ENCODE measurements around the gene TEX11.
"Not testable (repeated sequence)": the region's sequence is repeated elsewhere in the genome, so short reads cannot be mapped to it uniquely, and the experiment has no call there.

Gene TEX11

DNA sequence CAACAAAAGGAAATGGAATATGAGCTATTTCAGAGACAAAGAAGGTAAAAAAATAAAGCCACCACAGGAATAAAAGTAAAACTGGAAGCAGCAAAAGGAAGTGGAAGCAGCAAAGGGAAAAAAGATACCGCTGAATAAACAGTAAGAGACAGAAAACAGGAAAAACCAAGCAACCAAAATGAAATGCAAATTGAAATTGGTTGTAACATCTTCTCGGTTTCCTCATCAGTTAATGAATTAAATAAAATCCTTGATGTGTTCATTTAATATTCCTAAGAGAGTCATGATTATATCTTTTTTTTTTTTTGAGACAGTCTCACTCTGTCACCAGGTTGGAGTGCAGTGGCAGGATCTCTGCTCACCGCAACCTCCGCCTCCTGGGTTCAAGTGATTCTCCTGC lies 331.1 kb downstream of the TEX11 start:
- no peak for DNase-seq

DNA sequence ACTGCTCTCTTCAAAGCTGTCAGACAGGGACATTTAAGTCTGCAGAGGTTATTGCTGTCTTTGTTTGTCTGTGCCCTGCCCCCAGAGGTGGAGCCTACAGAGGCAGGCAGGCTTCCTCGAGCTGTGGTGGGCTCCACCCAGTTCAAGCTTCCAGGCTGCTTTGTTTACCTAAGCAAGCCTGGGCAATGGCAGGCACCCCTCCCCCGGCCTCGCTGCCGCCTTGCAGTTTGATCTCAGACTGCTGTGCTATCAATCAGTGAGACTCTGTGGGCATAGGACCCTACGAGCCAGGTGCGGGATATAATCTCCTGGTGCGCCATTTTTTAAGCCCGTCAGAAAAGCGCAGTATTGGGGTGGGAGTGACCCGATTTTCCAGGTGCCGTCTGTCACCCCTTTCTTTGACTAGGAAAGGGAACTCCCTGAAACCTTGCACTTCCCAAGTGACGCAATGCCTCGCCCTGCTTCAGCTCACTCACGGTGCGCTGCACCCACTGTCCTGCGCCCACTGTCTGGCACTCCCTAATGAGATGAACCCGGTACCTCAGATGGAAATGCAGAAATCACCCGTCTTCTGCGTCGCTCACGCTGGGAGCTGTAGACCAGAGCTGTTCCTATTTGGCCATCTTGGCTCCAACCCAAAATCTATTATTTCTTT lies 338.5 kb downstream of the TEX11 start:
- DNase-seq, result not testable (repeated sequence)

- DNase-seq, result no peak
Measured at GRCh38 chrX:70554948-70555347, 353.6 kb downstream of the TEX11 start.

GRCh38 chrX:70554523-70554922 lies 354.0 kb downstream of the TEX11 start:
- DNase-seq, result no peak

DNA sequence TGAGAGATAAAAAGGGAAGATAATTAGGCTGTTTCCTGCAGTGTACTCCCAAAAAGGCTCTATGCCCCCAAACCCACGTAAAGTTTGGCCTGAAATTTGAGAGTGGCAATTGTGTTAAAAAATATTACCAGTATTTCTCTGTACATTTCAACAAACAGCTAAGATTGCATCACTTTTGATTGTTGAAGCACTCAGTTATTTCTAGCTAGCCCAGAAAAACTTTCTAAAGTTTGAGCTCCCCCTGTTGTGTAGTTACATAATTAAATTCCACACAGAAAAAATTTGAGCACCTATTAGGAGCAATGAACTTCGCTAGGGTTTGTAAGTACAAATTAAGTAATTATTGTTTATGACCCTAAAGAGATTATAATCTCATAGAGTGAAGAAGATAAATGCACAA lies 354.4 kb downstream of the TEX11 start:
- DNase-seq, result peak; percentile 5

DNA sequence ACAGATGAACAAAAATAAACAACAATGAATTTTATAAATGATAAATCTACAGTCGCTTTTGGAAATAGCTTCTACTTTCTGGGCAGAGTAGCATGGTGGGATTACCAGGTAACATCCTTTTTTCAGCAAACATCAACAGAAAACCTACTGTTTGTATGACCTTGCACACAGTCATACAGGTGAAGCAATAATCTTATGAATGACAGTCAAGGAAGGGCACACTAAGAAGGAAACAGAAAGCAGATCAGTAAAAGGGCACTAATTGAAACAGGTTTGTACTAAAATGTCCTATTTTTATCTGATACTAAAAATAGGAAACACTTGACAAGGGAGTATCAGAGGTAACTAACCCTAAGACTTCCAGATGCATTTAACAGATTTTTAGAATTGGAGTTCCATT lies 355.0 kb downstream of the TEX11 start:
- DNase-seq, result no peak

GRCh38 chrX:70552130-70552704 lies 356.3 kb downstream of the TEX11 start:
- DNase-seq, result no peak

DNA sequence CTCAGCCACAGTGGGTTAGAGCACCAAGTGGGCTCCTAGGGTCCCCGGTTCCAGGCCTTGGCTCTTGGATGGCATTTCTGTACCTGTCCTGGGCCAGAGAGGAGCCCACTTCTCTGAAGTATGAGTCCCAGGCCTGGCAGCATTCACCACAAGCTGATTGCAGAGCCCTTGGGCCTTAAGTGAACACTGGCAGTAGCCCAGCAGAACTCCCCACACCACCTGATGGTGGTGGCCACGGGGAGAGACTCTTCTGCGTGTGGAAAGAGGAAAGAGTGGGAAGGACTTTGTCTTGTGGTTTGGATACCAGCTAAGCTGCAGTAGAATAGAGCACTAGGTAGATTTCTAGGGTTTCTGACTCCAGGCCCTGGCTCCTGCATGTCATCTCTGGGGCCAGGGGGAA lies 359.1 kb downstream of the TEX11 start:
- DNase-seq, result no peak

- DNase-seq, result no peak
Measured at GRCh38 chrX:70535198-70535597, 373.3 kb downstream of the TEX11 start.

DNA sequence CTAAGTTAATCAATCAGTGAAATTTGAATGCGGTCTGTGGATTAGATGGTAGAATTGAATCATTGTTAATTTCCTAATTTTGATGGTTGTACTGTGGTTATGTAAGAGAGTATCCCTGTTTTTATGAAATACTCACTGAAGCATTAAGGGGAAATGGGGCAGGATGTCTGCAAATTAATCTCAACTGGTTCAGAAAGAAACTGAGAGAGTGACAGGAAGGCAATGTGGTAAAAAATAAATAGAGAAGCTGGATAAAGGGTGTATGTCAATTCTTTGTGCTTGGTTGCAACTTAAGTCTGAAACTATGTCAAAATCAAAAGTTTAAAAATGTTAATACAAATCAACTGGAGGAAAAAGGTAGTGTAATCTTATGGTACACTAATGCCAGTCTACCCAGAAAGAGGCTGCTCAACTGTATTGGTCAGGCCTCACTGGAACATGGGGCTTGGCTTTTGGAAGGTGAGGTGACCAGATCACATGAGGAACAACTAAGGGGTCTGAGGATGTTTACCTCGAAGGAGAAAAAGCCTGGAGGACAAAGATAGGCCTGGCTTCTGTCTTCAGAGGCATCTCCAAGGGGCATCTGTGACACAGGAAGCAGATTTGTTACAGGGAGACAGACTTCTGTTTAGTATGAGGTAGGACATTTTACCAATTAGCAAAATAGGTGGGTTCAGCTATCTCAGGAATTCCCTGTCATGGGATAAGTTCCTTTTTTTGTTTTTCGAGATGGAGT lies 380.7 kb downstream of the TEX11 start:
- no peak for DNase-seq

DNA sequence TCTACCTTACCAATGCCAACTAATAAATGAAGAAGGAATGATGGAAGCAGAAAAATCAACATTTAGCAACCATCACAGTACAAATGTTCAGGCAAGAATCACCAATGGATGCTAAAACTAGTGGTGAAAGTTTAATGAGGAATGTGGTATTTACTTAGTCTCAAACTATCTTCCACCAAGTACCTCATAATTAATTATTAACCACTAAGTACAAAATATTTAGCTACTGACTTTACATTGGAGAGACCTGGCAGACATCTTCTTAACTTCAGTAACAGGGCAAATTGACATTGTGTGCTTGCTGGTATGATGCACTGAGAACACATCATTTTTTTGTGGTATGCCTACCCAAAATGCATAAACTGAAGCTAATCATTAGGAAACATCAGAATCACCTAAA lies 381.5 kb downstream of the TEX11 start:
- DNase-seq, result no peak

DNA sequence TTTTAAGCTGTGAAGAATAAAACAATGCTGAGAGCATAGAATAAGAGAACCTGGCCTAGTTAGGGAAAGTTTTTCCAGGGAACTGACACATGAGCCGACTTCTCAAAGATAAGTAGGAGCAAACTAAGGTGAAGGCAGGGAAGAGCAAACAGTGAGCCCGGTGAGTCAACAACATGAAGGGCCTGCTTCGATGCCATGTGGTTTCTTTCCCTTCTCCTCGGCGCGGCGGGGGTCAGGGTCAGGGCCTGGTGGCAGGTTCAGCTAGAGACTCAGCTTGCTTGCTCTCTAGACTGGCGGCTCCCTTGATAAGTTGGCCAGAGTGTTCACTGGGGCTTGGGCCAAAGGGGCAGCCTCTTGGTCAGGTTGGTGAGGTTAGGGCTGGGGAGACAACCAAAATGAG lies 382.8 kb downstream of the TEX11 start:
- DNase-seq, result no peak

GRCh38 chrX:70515692-70516091 lies 392.8 kb downstream of the TEX11 start:
- not testable (repeated sequence) for DNase-seq

DNA sequence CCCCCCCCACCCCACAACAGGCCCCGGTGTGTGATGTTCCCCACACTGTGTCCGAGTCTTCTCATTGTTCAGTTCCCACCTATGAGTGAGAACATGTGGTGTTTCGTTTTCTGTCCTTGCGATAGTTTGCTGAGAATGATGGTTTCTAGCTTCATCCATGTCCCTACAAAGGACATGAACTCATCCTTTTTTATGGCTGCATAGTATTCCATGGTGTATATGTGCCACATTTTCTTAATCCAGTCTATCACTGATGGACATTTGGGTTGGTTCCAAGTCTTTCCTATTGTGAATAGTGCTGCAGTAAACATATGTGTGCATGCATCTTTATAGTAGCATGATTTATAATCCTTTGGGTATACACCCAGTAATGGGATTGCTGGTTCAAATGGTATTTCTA lies 393.2 kb downstream of the TEX11 start:
- not testable (repeated sequence) for DNase-seq

- DNase-seq, result no peak
Measured at GRCh38 chrX:70509078-70509477, 399.4 kb downstream of the TEX11 start.

DNA sequence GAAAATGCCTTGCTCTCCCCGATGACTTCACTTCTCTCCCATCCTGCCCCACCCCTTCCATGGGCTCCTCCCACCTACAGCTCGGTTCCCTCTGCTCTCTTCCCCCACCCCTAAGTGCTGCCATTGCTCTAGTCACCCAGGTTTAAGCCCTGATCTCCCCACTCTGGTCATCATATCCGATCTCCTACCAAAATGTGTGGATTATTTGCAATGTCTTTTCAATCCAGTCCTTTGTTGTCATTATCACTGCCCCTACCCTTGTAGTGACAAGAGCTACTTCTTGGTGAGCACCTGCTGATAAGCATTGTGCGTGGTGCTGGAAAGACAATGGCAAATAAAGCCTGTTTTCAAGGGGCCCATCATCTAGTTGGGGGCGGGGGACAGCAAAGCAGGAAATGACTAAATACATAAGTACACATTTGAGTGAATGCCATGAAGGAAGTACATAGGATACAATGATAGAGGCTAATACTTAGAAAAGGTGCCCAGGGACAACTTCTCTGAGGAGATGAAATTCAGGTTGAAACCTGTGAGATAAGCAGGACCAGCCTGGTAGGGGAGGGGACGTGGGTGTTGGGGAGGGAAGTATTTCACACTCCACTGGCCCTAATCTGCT lies 400.1 kb downstream of the TEX11 start:
- no peak for DNase-seq

DNA sequence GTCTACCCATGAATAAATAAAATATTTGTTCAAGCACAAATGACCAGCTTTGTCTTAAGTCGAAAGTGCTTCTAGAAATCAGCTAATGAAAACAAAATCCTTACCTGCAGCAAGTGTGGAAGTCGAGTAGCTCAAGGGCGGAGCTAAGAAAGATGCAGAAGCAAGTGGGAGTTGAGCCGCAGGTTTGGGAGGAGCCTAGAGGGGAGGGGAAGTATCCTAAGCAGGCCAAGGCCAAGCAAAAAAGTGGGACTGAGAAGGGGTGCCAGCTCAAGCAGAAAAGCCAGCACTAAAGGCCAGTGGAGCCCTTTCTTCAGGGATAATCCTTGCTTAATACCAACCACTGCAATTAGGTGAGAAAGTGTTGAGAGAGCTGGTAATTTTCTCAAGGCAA lies 403.1 kb downstream of the TEX11 start:
- DNase-seq, result no peak

GRCh38 chrX:70504772-70505450 lies 403.6 kb downstream of the TEX11 start:
- no peak for DNase-seq

DNA sequence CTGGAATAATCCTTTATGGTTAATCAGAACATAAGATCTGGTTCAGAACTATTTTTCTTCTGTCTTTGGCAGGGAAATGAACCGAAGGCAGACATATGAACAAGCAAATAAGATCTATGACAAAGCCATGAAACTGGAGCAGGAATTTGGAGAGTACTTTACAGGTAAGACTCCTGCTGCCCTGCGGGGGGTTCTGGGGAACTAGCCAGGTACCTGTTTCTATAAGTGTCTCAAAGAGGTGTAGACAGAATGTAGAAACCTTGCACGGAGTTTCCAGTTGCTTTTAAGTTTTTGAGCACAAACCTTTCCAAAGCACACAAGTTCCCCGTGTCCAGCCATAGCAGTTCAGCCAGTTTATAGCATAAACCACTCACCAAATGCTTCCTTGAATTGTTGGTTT lies 407.7 kb downstream of the TEX11 start:
- DNase-seq, result no peak

- peak; percentile 65 for DNase-seq
Measured at GRCh38 chrX:70498129-70498528, 410.4 kb downstream of the TEX11 start.

DNA sequence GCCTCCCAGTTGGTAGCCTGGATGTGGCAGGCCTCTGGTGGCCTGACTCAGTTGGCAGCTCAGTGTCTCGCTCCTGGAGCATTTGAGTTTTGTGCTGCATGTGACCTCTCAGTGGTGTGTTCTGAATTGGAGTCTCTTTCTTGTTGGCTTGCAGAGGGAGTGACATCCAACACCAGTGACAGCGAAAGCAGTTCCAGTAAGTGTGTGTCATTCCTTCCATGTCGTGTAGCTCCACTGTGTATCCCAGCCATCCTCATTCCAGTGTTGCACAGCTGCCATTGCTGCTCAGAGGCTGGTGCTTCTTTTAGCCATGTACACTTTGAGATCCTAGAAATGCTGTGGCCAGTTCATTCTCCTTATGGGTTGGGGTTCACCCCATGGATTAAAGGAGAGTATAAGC lies 411.5 kb downstream of the TEX11 start:
- DNase-seq, result no peak

GRCh38 chrX:70496491-70496890 lies 412.0 kb downstream of the TEX11 start:
- DNase-seq, result no peak

GRCh38 chrX:70494441-70494840 lies 414.1 kb downstream of the TEX11 start:
- DNase-seq, result no peak

Measured in RPMI8226 (cell line).